Loucy (cell line): ENCODE results near the gene PRSS56.

Source experiments
- CTCF ChIP-seq: fragments of 200-600 bp; sonication (generic); conservative IDR thresholded peaks from 2 replicates; pipeline ENCODE4 v1.5.1; 2014; ENCODE audit warnings: mild to moderate bottlenecking, antibody characterized with exemption, low read length
- EZH2phosphoT487 ChIP-seq: fragments of 200-600 bp; IDR thresholded peaks from 2 replicates; pipeline ENCODE4 v1.6.1; 2018; ENCODE audit warnings: antibody characterized with exemption, mild to moderate bottlenecking, moderate library complexity, borderline replicate concordance

GRCh38 chr2:232547991-232548390 lies 27.8 kb downstream of the PRSS56 start:
- TF ChIP-seq CTCF (no peak), EZH2phosphoT487 (no peak)
